Common myeloid progenitor, CD34-positive (primary cell): Measurements from ENCODE around the gene SYCE3.

Experiments used
- CTCF ChIA-PET: fragments of 350-600 bp; sonication (Branson Sonifier 250); formaldehyde crosslinking; loops from one replicate; lab custom pipeline; 2021; ENCODE audit warnings: antibody characterized with exemption; lab: Charles Lee
- POLR2A ChIA-PET: fragments of 350-600 bp; sonication (Branson Sonifier 250); formaldehyde crosslinking; loops from one replicate; lab custom pipeline; 2021; ENCODE audit warnings: antibody characterized with exemption; lab: Charles Lee
- DNase-seq, 3 donors: peaks; one replicate each; pipeline versions ENCODE4 v3.0.0 to v3.0.0-alpha.2; 2013
- H3K27ac ChIP-seq, 2 experiments: 1 replicate in 1 of 2; 2 replicates in 1 of 2; pipeline ENCODE4 v1.7.0; 2013; ENCODE audit warnings: inconsistent platforms in 2 of 2, low read length in 2 of 2, mild to moderate bottlenecking in 2 of 2, low read depth in 1 of 2, moderate library complexity in 1 of 2; ENCODE audit not compliant: severe bottlenecking in 2 of 2, insufficient read depth in 1 of 2, poor library complexity in 1 of 2
- H3K27me3 ChIP-seq, 5 experiments: replicated peaks in 2 of 5; 1 replicate in 3 of 5; 2 replicates in 2 of 5; pipeline versions ENCODE4 v1.6.1 to v1.7.0; 2013; ENCODE audit warnings: low read length in 4 of 5, mild to moderate bottlenecking in 2 of 5, moderate library complexity in 2 of 5, inconsistent platforms in 1 of 5; ENCODE audit not compliant: insufficient read depth in 5 of 5, control insufficient read depth in 4 of 5
- H3K36me3 ChIP-seq, 4 experiments: 1 replicate in 2 of 4; 2 replicates in 2 of 4; pipeline versions ENCODE4 v1.6.1 to v1.7.0; 2013; ENCODE audit warnings: low read length in 3 of 4, control low read depth in 1 of 4, mild to moderate bottlenecking in 1 of 4; ENCODE audit not compliant: control insufficient read depth in 4 of 4, insufficient read depth in 4 of 4
- H3K4me1 ChIP-seq, 4 experiments: 1 replicate in 3 of 4; 2 replicates in 1 of 4; pipeline versions ENCODE4 v1.6.1 to v1.7.1; 2013; ENCODE audit warnings: low read length in 3 of 4, mild to moderate bottlenecking in 3 of 4, control low read depth in 1 of 4, inconsistent platforms in 1 of 4, moderate library complexity in 1 of 4; ENCODE audit not compliant: control insufficient read depth in 4 of 4, insufficient read depth in 4 of 4; ENCODE audit errors: control extremely low read depth in 1 of 4
- H3K4me3 ChIP-seq, 7 experiments: 1 replicate in 4 of 7; 2 replicates in 3 of 7; pipeline versions ENCODE4 v1.5.1 to v1.7.0; 2013; ENCODE audit warnings: mild to moderate bottlenecking in 7 of 7, low read length in 6 of 7, moderate library complexity in 6 of 7, inconsistent platforms in 2 of 7, low read depth in 2 of 7, control low read depth in 1 of 7; ENCODE audit not compliant: insufficient read depth in 4 of 7, control insufficient read depth in 1 of 7; ENCODE audit errors: extremely low read depth in 1 of 7
- H3K9me3 ChIP-seq, 5 experiments: 1 replicate in 4 of 5; 2 replicates in 1 of 5; pipeline versions ENCODE4 v1.6.1 to v1.7.1; 2013; ENCODE audit warnings: low read length in 4 of 5, mild to moderate bottlenecking in 2 of 5, inconsistent platforms in 1 of 5, low read depth in 1 of 5, moderate library complexity in 1 of 5; ENCODE audit not compliant: control insufficient read depth in 4 of 5, insufficient read depth in 2 of 5; ENCODE audit errors: control extremely low read depth in 1 of 5
- WGBS: methylation state at CpG from one replicate; pipeline ENCODE4 v1.1.5; 2013; ENCODE audit not compliant: insufficient coverage; 5-methylcytosine and 5-hydroxymethylcytosine counted together

The SYCE3 gene

DNA sequence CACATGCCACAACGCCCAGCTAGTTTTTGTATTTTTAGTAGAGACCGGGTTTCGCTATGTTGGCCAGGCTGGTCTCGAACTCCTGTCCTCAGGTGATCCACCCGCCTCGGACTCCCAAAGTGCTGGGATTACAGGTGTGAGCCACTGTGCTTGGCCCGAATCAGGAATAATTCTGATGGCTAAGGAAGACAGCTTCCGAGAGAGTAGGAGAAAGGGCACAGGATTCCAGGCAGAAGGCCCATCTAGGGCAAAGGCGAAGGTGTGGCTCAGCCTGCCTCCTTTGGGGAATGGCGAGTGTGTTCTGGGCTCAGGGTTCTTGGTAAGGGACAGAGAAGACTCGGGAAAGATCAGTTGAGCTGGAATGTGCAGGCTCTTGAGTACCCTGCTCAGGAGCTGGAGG lies 1.6 kb upstream of the SYCE3 start:
- ChIA-PET POLR2A (interaction anchor here (0.6 kb wide), 1 partner anchor 32 kb away, joined by 3 read pairs; no protein-coding TSS in a partner anchor), CTCF (interaction anchor here (1.0 to 4.9 kb wide), 14 partner anchors 8 to 61 kb away, joined by 3 to 42 read pairs (median 6); partner anchors contain the start of genes CPT1B, KLHDC7B and SCO2)
- no peak overlapping the region for H3K27ac ChIP-seq
- H3K4me3 ChIP-seq: no peak overlapping the region
- H3K9me3 ChIP-seq: no peaks in the 10 kb centered on the region
- DNase-seq: no peak
- 94% methylated on average over 10 of the region's 11 CpGs for whole genome bisulfite sequencing
- H3K27me3 ChIP-seq: peaks cover 0 to 7% (median 0%) of the 10 kb centered on the region in 5 experiments
- peaks cover 0 to 13% (median 6%) of the 10 kb centered on the region in 4 experiments for H3K36me3 ChIP-seq
- H3K4me1 ChIP-seq: peaks cover 0 to 12% (median 9%) of the 10 kb centered on the region in 4 experiments

DNA sequence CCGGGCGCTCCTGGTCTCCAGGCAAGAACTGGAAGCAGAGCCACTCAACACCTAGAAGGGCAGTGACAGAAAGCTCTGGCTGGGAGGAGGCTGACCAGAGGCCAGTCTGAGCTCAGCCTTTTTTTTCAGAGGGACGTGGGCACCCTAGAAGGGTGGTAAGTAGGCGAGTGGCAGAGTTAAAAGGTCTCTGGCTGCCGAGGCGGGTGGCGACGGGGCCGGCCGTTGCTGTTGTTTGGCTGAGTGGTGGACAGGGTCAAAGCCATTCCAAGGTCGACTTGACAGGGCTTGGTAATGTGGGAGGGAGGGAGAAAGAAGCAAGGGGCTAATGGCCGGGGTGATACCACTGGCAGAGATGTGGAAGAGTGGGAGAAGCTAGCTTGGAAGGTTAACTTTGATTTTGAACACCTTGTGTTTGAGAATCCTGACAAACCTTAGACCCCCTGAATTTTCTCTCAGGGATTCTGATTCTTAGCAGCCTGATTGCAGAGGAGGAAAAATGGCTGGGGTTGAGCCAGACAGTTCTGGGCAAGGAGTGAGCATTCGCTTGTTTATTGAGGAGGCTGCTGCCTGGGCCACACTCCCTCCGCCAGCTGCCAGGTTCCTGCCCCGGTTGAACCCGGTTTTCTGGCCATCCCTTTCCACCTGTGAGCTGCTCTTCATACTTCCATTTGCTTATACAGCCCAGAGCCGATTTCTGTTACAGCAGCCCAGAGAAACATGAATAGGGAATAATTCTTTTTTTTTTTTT lies 868 bp upstream of the SYCE3 start:
- Histone ChIP-seq H3K27ac (peak overlapping the region in 1 of 2 experiments; percentile 34), H3K27me3 (peaks cover 0 to 7% (median 0%) of the 10 kb centered on the region in 5 experiments), H3K36me3 (peaks cover 0 to 7% (median 3%) of the 10 kb centered on the region in 4 experiments), H3K9me3 (no peaks in the 10 kb centered on the region), H3K4me1 (peaks cover 0 to 12% (median 9%) of the 10 kb centered on the region in 4 experiments), H3K4me3 (peak overlapping the region; percentile 52 to 91 (median 81))
- 20% methylated on average over 13 of the region's 17 CpGs for WGBS
- no peak for DNase-seq
- ChIA-PET POLR2A (interaction anchor here (0.7 to 1.3 kb wide), 3 partner anchors 15 to 23 kb away, joined by 3 to 8 read pairs (median 6); partner anchors contain the start of genes CHKB and CPT1B), CTCF (interaction anchor here (0.7 to 4.9 kb wide), 18 partner anchors 9 to 93 kb away, joined by 3 to 42 read pairs (median 4); partner anchors contain the start of genes CPT1B, KLHDC7B and SCO2)

DNA sequence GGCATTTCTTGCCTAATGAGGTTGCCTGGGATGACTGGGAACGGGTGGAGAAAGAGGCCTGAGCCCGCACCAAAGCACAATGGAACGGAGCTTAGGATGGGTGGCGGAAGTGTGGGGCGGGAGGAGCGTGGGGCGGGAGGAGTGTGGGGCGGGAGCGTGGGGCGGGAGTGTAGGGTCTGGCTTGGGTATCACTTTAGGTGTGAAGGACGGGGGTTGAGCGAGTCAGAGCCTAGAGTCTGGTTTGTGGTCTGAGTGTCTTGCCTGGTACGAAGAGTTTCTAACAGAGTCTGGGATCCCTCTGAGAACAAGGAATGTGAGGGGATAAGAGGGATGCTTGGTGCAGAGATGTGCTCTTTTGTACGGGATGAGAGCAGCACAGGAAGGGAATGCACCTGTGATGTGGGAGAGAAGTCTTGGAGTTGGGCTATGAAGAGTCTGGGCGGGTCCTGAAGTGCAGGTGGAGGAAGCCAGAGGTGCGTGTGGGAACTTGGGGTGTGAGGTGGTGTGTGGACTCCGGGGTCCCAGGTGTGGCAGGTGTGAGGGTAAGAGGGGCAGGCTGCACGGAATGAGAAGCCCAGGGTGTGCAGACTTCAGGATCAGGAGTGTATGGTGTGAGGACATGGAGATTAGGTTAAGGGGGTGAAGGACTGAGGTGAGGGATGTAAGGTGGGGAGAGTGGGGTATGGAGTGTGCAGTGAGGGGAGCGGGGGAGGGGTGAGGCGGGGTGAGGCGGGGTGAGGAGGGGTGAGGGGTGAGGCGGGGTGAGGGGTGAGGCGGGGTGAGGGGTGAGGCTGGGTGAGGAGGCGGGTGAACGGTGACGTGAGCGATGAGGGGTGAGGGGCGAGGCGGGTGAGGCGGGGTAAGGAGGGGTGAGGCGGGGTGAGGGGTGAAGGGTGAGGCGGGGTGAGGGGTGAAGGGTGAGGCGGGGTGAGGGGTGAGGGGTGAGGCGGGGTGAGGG lies 1.0 kb downstream of the SYCE3 start:
- ChIA-PET CTCF (interaction anchor here (1.6 kb wide), 2 partner anchors 10 to 36 kb away, joined by 3 to 4 read pairs; partner anchors contain the start of gene SCO2), POLR2A (no interaction called here)
- Histone ChIP-seq H3K4me3 (no peak overlapping the region), H3K9me3 (no peaks in the 10 kb centered on the region), H3K27ac (no peak overlapping the region), H3K27me3 (peaks cover 0 to 7% (median 0%) of the 10 kb centered on the region in 5 experiments), H3K36me3 (no peaks in the 10 kb centered on the region), H3K4me1 (peaks cover 0 to 12% (median 9%) of the 10 kb centered on the region in 4 experiments)
- DNase-seq: peak in 1 of 3 donors; percentile 32
- WGBS: 91% methylated on average over 13 of the region's 34 CpGs

DNA sequence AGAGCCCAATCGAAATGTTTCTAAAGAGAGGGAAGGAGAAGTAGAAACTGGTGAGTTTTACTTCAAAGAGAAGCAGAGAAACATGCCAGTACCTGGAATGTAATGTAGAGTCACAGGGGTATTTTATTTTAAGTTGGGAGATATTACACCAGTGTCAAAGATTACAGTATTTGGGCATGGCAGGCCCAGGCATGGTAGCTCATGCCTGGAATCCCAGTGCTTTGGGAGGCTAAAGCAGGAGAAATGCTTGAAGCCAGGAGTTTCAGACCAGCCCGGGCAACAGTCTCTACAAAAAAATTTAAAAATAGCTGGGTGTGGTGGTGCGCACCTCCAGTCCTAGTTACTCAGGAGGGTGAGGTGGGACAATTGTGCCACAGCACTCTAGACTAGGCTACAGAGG lies 2.7 kb downstream of the SYCE3 start:
- H3K27ac ChIP-seq: no peak overlapping the region
- no peak for DNase-seq
- peaks cover 0 to 9% (median 0%) of the 10 kb centered on the region in 5 experiments for H3K27me3 ChIP-seq
- peaks cover 0 to 12% (median 9%) of the 10 kb centered on the region in 4 experiments for H3K4me1 ChIP-seq
- no peaks in the 10 kb centered on the region for H3K36me3 ChIP-seq
- WGBS: 100% methylated on average over 3 of the region's 3 CpGs
- POLR2A ChIA-PET: no interaction called here
- CTCF ChIA-PET: interaction anchor here (1.0 to 3.2 kb wide), 5 partner anchors 9 to 34 kb away, joined by 3 to 7 read pairs (median 3); partner anchors contain the start of genes SCO2 and TYMP
- H3K4me3 ChIP-seq: no peak overlapping the region
- H3K9me3 ChIP-seq: no peaks in the 10 kb centered on the region

DNA sequence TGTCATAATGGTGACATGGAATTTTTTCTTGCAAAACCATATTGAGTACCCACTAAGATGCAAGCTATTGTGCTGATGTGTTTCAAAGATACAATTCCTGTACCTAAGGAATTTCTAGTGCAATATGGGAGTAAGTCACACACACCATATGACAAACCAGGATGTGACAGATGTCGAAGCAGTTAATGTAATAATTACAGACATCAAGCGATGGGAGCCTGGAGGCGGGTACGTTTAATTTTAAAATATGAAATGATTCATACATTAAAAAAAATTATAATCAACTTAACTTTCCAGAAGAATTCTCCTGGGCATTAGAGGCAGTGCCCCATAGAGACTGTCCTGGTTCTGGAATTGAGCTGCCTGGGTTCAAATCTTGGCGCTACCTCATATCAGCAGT lies 6.0 kb downstream of the SYCE3 start:
- POLR2A ChIA-PET: no interaction called here
- WGBS: 100% methylated on average over 1 of the region's 5 CpGs

DNA sequence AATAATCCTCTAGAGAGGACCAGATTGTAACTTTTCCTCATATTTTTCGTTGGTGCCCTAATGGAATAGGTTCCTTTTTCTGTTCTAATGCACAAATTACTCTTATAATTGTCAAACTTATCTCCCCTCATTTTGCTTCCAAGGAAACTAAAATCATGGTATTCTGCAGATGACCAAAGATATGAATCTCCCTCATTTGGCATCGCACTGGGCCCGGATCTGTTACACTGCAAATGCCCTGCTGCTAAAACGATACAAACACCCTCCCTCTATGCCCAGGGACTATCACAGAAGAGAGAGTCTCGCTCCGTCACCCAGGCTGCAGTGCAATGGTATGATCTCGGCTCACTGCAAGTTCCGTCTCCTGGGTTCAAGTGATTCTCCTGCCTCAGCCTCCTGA lies 9.4 kb downstream of the SYCE3 start:
- Histone ChIP-seq H3K4me1 (peaks cover 0 to 14% (median 11%) of the 10 kb centered on the region in 4 experiments), H3K9me3 (no peaks in the 10 kb centered on the region), H3K4me3 (no peak overlapping the region), H3K27me3 (peaks cover 0 to 10% (median 0%) of the 10 kb centered on the region in 5 experiments), H3K27ac (no peak overlapping the region), H3K36me3 (no peaks in the 10 kb centered on the region)
- ChIA-PET POLR2A (no interaction called here), CTCF (interaction anchor here (1.3 kb wide), 1 partner anchor 22 kb away, joined by 4 read pairs; no protein-coding TSS in a partner anchor)
- DNase-seq: no peak
- WGBS: 94% methylated on average over 8 of the region's 8 CpGs

More for the DNA sequence above, 6.0 kb downstream of the SYCE3 start:
- Histone ChIP-seq H3K27me3 (peaks cover 0 to 4% (median 0%) of the 10 kb centered on the region in 5 experiments), H3K36me3 (no peaks in the 10 kb centered on the region), H3K4me1 (no peaks in the 10 kb centered on the region), H3K4me3 (no peak overlapping the region), H3K9me3 (no peaks in the 10 kb centered on the region), H3K27ac (no peak overlapping the region)
- CTCF ChIA-PET: interaction anchor here (1.0 to 3.1 kb wide), 5 partner anchors 9 to 18 kb away, joined by 3 to 13 read pairs (median 9); partner anchors contain the start of gene KLHDC7B
- no peak for DNase-seq
